H1 (cell line): ENCODE results near the gene CRKL. TPM values are rescaled to one million over a fixed set of nuclear protein-coding genes. Genes with fewer than 3 reads are reported as not detected.

Source experiments
- EGR1 ChIP-seq: IDR thresholded peaks from 2 replicates; pipeline ENCODE4 v1.6.1; 2011; ENCODE audit warnings: low read depth, low read length, borderline replicate concordance
- POLR2AphosphoS5 ChIP-seq: IDR thresholded peaks from 2 replicates; pipeline ENCODE4 v1.6.1; 2011; ENCODE audit warnings: low read depth, low read length
- TCF12 ChIP-seq: IDR thresholded peaks from 2 replicates; pipeline ENCODE4 v1.6.1; 2011; ENCODE audit warnings: low read depth, mild to moderate bottlenecking, low read length
- polyA plus RNA-seq, 7 experiments: library from polyadenylated mRNA; depleted of rRNA in 3 of 7; stranded (reverse) in 5 of 7; unstranded in 2 of 7; fragments of >200 nt in 5 of 7; fragments of 200-250 nt in 2 of 7; gene quantifications; 1 replicate in 5 of 7; 2 replicates in 1 of 7; 4 replicates in 1 of 7; pipeline versions ENCODE4 v1.2.1 to v1.2.3, GENCODE V29; 2011 to 2013; ENCODE audit warnings: missing spikeins in 2 of 7, mixed read lengths in 2 of 7
- total RNA-seq: library from RNA; stranded (reverse); fragmentation: NEBNext Ultra II Directional; extraction: Animal tissue kit (Norgen Biotek cat#: 25700); gene quantifications from 2 replicates; pipeline ENCODE4 v1.2.1, GENCODE V29; 2021
- TF ChIP-seq, protein P1 (sequence below): IDR thresholded peaks from 2 replicates; pipeline ENCODE4 v1.6.1; 2011; ENCODE audit warnings: low read length, improper control_type of control experiment

CRKL gene
- total and polyA plus RNA-seq, 2 of the 8 experiments (the other 6 are each of a cell fraction or from before 2014, with no cell fraction given): 34.5 to 94.5 TPM

DNA sequence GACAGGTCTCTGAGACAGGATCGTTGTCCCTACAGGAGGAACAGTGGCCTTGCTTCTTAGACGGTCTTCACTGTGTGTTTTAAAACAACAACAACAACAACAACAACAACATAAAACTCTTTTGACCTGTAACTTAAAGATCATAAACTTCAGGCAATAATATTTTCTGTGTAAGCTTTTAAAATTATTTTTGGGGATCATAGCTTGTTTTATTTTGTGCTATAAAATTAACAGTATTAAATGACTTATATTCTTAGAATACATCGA is 36.1 kb downstream of the CRKL start (continued):
- no peak for TF ChIP-seq TCF12
- TF ChIP-seq EGR1: no peak
- no peak for TF ChIP-seq POLR2AphosphoS5
- TF ChIP-seq, protein P1, sequence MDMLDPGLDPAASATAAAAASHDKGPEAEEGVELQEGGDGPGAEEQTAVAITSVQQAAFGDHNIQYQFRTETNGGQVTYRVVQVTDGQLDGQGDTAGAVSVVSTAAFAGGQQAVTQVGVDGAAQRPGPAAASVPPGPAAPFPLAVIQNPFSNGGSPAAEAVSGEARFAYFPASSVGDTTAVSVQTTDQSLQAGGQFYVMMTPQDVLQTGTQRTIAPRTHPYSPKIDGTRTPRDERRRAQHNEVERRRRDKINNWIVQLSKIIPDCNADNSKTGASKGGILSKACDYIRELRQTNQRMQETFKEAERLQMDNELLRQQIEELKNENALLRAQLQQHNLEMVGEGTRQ: no peak
- TF ChIP-seq, all 59 proteins: peak for 0
